K562 (cell line): ENCODE data around the gene RPS28. TPM values are rescaled to one million over a fixed set of nuclear protein-coding genes. Genes with fewer than 3 reads are reported as not detected.

ENCODE experiments used
- ATAC-seq: fragments of 200-7000 bp; cut with Tn5 transposase; 3 replicates; pipeline ENCODE4 v1.9.1; 2020; ENCODE audit warnings: moderate library complexity
- BruUV-seq: library from RNA; stranded (reverse); fragments of 400-500 nt; replicated peaks from 2 replicates; lab custom pipeline; 2021; lab: Mats Ljungman, UMichigan
- CTCF ChIA-PET: fragments of 300-600 bp; formaldehyde crosslinking; extraction: SDS; loops from one replicate; lab custom pipeline; 2021; ENCODE audit warnings: low intra/inter-chr PET ratio; lab: Yijun Ruan, JAX
- POLR2A ChIA-PET: fragments of 300-600, 350-650 bp; sonication (Branson Sonifier 250); formaldehyde crosslinking; extraction: SDS; loops from one replicate; lab custom pipeline; 2021; ENCODE audit warnings: antibody characterized with exemption, inconsistent platforms; lab: Yijun Ruan, JAX
- DNase-seq, 4 experiments: peaks; one replicate each; pipeline versions ENCODE4 v3.0.0 to v3.0.0-alpha.2; 2011 to 2018; ENCODE audit warnings: low spot score in 3 of 4, mixed read lengths in 3 of 4; ENCODE audit errors: extremely low read depth in 1 of 4
- FAIRE-seq: peaks from 2 replicates; lab custom pipeline; 2011; peaks lifted over from hg19 to GRCh38; lab: Jason Lieb, UNC
- H2AFZ ChIP-seq: 2 replicates; pipeline ENCODE4 v1.6.0; 2011; ENCODE audit warnings: low read depth, low read length, control low read depth, inconsistent platforms
- H3K27ac ChIP-seq: fragments of 200-600 bp; 3 replicates; pipeline ENCODE4 v1.8.0; 2011; ENCODE audit warnings: low read depth, mild to moderate bottlenecking, control low read depth, inconsistent platforms, low read length, moderate library complexity, mixed read lengths; ENCODE audit errors: extremely low read depth
- H3K27me3 ChIP-seq, 2 experiments: fragments of 300-600 bp in 1 of 2; 2 replicates in 1 of 2; 3 replicates in 1 of 2; pipeline versions ENCODE4 v1.6.0 to v1.8.0; 2011; ENCODE audit warnings: inconsistent platforms in 2 of 2, low read length in 2 of 2, mild to moderate bottlenecking in 1 of 2, mixed read lengths in 1 of 2, moderate library complexity in 1 of 2; ENCODE audit not compliant: control insufficient read depth in 2 of 2, insufficient read depth in 2 of 2
- H3K36me3 ChIP-seq: fragments of 300-600 bp; 3 replicates; pipeline ENCODE4 v1.8.0; 2011; ENCODE audit warnings: mild to moderate bottlenecking, low read length, inconsistent platforms; ENCODE audit not compliant: control insufficient read depth, insufficient read depth
- H3K4me1 ChIP-seq, 2 experiments: fragments of 200-600 bp in 1 of 2; replicated peaks in 1 of 2; 2 replicates in 1 of 2; 3 replicates in 1 of 2; pipeline versions ENCODE4 v1.5.1 to v1.8.0; 2011; ENCODE audit warnings: inconsistent platforms in 2 of 2, low read length in 2 of 2, mild to moderate bottlenecking in 1 of 2, mixed read lengths in 1 of 2, moderate library complexity in 1 of 2; ENCODE audit not compliant: control insufficient read depth in 2 of 2, insufficient read depth in 2 of 2
- H3K4me2 ChIP-seq: 2 replicates; pipeline ENCODE4 v1.6.1; 2011; ENCODE audit warnings: low read length, control low read depth, inconsistent platforms, mixed read lengths; ENCODE audit not compliant: insufficient read depth
- H3K4me3 ChIP-seq: fragments of 200-600 bp; sonication (generic), shearing (Covaris generic); 2 replicates; pipeline ENCODE4 v1.5.1; 2016; ENCODE audit warnings: control low read depth, inconsistent platforms
- H3K79me2 ChIP-seq: fragments of 200-600 bp; 3 replicates; pipeline ENCODE4 v1.8.0; 2011; ENCODE audit warnings: low read length, inconsistent platforms; ENCODE audit not compliant: control insufficient read depth, insufficient read depth
- H3K9ac ChIP-seq, 2 experiments: 2 replicates each; pipeline versions ENCODE4 v1.6.0 to v1.6.1; 2011; ENCODE audit warnings: low read depth in 2 of 2, low read length in 2 of 2, control low read depth in 1 of 2, inconsistent platforms in 1 of 2, mild to moderate bottlenecking in 1 of 2, mixed read lengths in 1 of 2; ENCODE audit not compliant: insufficient read depth in 1 of 2
- H3K9me1 ChIP-seq: one replicate; pipeline ENCODE4 v1.6.0; 2011; ENCODE audit warnings: inconsistent platforms, mild to moderate bottlenecking, low read length, moderate library complexity; ENCODE audit not compliant: control insufficient read depth, insufficient read depth
- H3K9me3 ChIP-seq: replicated peaks from 2 replicates; pipeline ENCODE4 v1.5.1; 2011; ENCODE audit warnings: low read depth, low read length, inconsistent platforms; ENCODE audit not compliant: control insufficient read depth, insufficient read depth
- H4K20me1 ChIP-seq: replicated peaks from 2 replicates; pipeline ENCODE4 v1.6.1; 2011; ENCODE audit warnings: low read length, inconsistent platforms, mixed read lengths; ENCODE audit not compliant: control insufficient read depth, insufficient read depth
- COPS2 ChIP-seq: fragments of 450-650 bp; conservative IDR thresholded peaks from 2 replicates; pipeline ENCODE4 v1.6.1; 2016; ENCODE audit warnings: mild to moderate bottlenecking, moderate library complexity
- NFIC ChIP-seq: fragments of 450-650 bp; IDR thresholded peaks from 2 replicates; pipeline ENCODE4 v1.6.1; 2017; ENCODE audit warnings: mild to moderate bottlenecking, inconsistent platforms
- ZBTB7A ChIP-seq: IDR thresholded peaks from 2 replicates; pipeline ENCODE4 v1.6.1; 2011; ENCODE audit warnings: low read depth, mild to moderate bottlenecking, low read length, moderate library complexity, borderline replicate concordance; ENCODE audit not compliant: control insufficient read depth
- WGBS: fragments of 100-300 bp; shearing (Covaris generic); methylation state at CpG from one replicate; pipeline ENCODE4 v1.1.6; 2016; ENCODE audit warnings: low coverage, mixed read lengths; ENCODE audit not compliant: insufficient coverage; ENCODE audit errors: missing lambda C conversion rate; 5-methylcytosine and 5-hydroxymethylcytosine counted together
- in situ Hi-C: fragments of 300-500 bp; cut with MboI; formaldehyde crosslinking; loops from 4 replicates; pipeline ENCODE4 v1.15.0; 2018; ENCODE audit warnings: inconsistent platforms, mixed read lengths
- intact Hi-C: fragments of 100-400 bp; cut with micrococcal nuclease; formaldehyde crosslinking; loops from 2 replicates; pipeline ENCODE4 v1.14.2; 2022
- polyA plus RNA-seq, 8 experiments: library from polyadenylated mRNA; depleted of rRNA in 4 of 8; stranded (reverse) in 5 of 8; unstranded in 3 of 8; fragments of >200 nt; fragmentation: Nextera tagmentation in 2 of 8; fragmentation: Illumina TruSeq in 1 of 8; extraction: Ambion mirVana in 2 of 8; extraction: Trizol in 1 of 8; gene quantifications; 2 replicates each; pipeline versions ENCODE4 v1.2.1 to v1.2.3, GENCODE V29; 2011 to 2014; ENCODE audit warnings: inconsistent platforms in 1 of 8, missing spikeins in 1 of 8
- total RNA-seq, 7 experiments: library from RNA; depleted of rRNA in 6 of 7; stranded (reverse); fragments of >200 nt in 6 of 7; fragmentation: Illumina TruSeq in 2 of 7; extraction: Trizol in 2 of 7; gene quantifications; 2 replicates each; pipeline versions ENCODE4 v1.2.1 to v1.2.3, GENCODE V29; 2011 to 2021; ENCODE audit warnings: low replicate concordance in 1 of 7
- TF ChIP-seq, protein P1 (sequence below): fragments of 450-650 bp; IDR thresholded peaks from 2 replicates; pipeline ENCODE4 v1.6.1; 2016; ENCODE audit warnings: borderline replicate concordance
- TF ChIP-seq, protein P2 (sequence below): sonication (generic); formaldehyde crosslinking; IDR thresholded peaks from 2 replicates; pipeline ENCODE4 v1.8.0; 2022; ENCODE audit warnings: mild to moderate bottlenecking, missing genetic modification reagents

The RPS28 gene
- total and polyA plus RNA-seq, 9 of the 15 experiments (the other 6 are each of a cell fraction or from before 2014, with no cell fraction given) = 165 to 2,827 (median 1,303) TPM

DNA sequence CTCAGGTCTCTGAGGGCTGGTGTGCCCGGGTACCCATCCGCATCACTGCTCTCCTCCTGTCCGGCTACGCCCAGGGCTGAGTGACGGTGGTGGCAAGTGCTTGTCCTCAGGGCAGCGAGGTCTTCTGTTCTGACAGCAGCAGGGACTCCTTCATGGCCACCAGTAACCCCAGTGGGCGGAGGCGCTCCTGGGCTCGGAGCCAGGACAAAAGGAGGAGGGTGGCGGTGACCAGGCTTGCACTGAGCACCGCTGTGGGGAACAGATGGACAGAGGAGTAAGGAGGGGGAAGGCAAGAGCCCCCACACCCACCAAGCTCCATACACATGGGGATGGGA lies 19.0 kb upstream of the RPS28 start:
- POLR2A ChIA-PET = interaction anchor here (0.6 to 1.1 kb wide), 4 partner anchors 8 to 58 kb away, joined by 3 to 5 read pairs (median 4); no protein-coding TSS in a partner anchor
- BruUV-seq = no TSS peak
- WGBS = 77% methylated on average over 7 of the region's 11 CpGs
- no peak overlapping the region for H3K4me3 ChIP-seq
- peak overlapping the region in 1 of 2 experiments; percentile 50; a peak in 2 of 4 replicates for H3K9ac ChIP-seq
- ATAC-seq (no peak), FAIRE-seq (no peak), DNase-seq (peak in 3 of 4 experiments; percentile 11 to 30 (median 24))
- H3K79me2 ChIP-seq = peaks cover 18% of the 10 kb centered on the region
- TF ChIP-seq NFIC (peak; percentile 68), ZBTB7A (no peak), COPS2 (no peak)
- TF ChIP-seq, protein P1, sequence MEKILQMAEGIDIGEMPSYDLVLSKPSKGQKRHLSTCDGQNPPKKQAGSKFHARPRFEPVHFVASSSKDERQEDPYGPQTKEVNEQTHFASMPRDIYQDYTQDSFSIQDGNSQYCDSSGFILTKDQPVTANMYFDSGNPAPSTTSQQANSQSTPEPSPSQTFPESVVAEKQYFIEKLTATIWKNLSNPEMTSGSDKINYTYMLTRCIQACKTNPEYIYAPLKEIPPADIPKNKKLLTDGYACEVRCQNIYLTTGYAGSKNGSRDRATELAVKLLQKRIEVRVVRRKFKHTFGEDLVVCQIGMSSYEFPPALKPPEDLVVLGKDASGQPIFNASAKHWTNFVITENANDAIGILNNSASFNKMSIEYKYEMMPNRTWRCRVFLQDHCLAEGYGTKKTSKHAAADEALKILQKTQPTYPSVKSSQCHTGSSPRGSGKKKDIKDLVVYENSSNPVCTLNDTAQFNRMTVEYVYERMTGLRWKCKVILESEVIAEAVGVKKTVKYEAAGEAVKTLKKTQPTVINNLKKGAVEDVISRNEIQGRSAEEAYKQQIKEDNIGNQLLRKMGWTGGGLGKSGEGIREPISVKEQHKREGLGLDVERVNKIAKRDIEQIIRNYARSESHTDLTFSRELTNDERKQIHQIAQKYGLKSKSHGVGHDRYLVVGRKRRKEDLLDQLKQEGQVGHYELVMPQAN = no peak
- TF ChIP-seq, protein P2, sequence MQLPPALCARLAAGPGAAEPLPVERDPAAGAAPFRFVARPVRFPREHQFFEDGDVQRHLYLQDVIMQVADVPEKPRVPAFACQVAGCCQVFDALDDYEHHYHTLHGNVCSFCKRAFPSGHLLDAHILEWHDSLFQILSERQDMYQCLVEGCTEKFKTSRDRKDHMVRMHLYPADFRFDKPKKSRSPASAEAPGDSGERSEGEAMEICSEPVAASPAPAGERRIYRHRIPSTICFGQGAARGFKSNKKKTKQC (CRISPR knock-in tag) = no peak
- H3K9me3 ChIP-seq = no peaks in the 10 kb centered on the region
- in situ Hi-C loops = no loop called here
- no peaks in the 10 kb centered on the region for H3K27me3 ChIP-seq
- CTCF ChIA-PET = no interaction called here
- H4K20me1 ChIP-seq = no peaks in the 10 kb centered on the region; the same call in 1 of the 2 replicates
- peaks cover 33% of the 10 kb centered on the region; the same call in 1 of the 3 replicates for H3K36me3 ChIP-seq
- H3K9me1 ChIP-seq = no peaks in the 10 kb centered on the region
- H2AFZ ChIP-seq = no peak overlapping the region
- H3K27ac ChIP-seq = no peak overlapping the region
- intact Hi-C loops = no loop called here
- H3K4me1 ChIP-seq = peaks cover 21 to 48% of the 10 kb centered on the region in 2 experiments; a peak in 4 of 5 replicates
- no peak overlapping the region for H3K4me2 ChIP-seq
